ENCODE data around the gene P2RY6. TPM values are rescaled to one million over a fixed set of nuclear protein-coding genes. Genes with fewer than 3 reads are reported as not detected.

P2RY6 gene
- total and polyA plus RNA-seq, 10 of the 15 experiments (the other 5 are each of a cell fraction or from before 2014, with no cell fraction given), result 0.05 to 0.90 (median 0.22) TPM; not detected in 4

- TF ChIP-seq ZNF687 (IDR thresholded peaks at IDR 0.05), result no peak
- no peak for TF ChIP-seq EGR1 (IDR thresholded peaks at IDR 0.05; ENCODE audit: borderline replicate concordance in 1 of 2, low read depth in 2 of 2, low read length in 2 of 2)
- TF ChIP-seq MTA3 (IDR thresholded peaks at IDR 0.05; ENCODE audit: borderline replicate concordance, low read length), result no peak
- TF ChIP-seq SIX5 (IDR thresholded peaks at IDR 0.05; ENCODE audit: low read depth, low read length, severe bottlenecking), result no peak
- TF ChIP-seq POLR2AphosphoS2 (IDR thresholded peaks at IDR 0.05; ENCODE audit: low read depth, low read length), result no peak
- TF ChIP-seq NBN (IDR thresholded peaks at IDR 0.05), result no peak
- TF ChIP-seq MYC (IDR thresholded peaks at IDR 0.05; ENCODE audit: insufficient read depth, insufficient read length, insufficient replicate concordance, low read length, severe bottlenecking), result no peak
- TF ChIP-seq SMARCA5 (IDR thresholded peaks at IDR 0.05), result no peak
- TF ChIP-seq NR2F1 (conservative IDR thresholded peaks at IDR 0.05), result no peak
Measured at GRCh38 chr11:73269459-73270015, 2.6 kb upstream of the P2RY6 start (continued).
